ENCODE measurements around the gene SPTLC2.

DNA sequence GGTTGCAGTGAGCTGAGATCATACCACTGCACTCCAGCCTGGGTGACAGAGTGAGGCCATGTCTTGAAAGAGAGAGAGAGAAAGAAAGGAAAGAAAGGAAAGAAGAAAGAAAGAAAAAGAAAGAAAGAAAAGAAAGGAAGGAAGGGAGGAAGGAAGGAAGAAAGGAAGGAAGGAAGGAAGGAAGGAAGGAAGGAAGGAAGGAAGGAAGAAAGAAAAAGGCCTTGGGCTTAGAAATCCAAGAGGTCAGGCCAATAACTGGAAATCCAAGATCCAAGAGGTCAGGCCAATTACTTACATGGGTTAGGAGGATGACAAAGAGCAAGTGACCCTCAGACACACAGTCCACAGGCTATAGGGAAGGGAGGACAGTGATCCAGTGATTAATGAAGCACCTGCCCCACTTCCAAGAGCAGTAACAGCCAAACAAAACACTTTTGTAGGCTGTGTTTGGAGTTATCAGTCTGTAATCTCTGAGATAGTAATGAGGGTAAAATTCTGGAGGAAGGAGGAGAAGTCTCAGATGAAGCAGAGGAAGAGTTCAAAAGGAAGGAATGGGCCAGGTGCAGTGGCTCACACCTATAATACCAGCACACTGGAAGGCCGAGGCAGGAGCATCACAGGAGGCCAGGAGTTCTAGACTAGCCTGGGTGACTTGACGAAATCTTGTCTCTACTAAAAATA is 32.2 kb upstream of the SPTLC2 start:
- TF ChIP-seq, protein P1, sequence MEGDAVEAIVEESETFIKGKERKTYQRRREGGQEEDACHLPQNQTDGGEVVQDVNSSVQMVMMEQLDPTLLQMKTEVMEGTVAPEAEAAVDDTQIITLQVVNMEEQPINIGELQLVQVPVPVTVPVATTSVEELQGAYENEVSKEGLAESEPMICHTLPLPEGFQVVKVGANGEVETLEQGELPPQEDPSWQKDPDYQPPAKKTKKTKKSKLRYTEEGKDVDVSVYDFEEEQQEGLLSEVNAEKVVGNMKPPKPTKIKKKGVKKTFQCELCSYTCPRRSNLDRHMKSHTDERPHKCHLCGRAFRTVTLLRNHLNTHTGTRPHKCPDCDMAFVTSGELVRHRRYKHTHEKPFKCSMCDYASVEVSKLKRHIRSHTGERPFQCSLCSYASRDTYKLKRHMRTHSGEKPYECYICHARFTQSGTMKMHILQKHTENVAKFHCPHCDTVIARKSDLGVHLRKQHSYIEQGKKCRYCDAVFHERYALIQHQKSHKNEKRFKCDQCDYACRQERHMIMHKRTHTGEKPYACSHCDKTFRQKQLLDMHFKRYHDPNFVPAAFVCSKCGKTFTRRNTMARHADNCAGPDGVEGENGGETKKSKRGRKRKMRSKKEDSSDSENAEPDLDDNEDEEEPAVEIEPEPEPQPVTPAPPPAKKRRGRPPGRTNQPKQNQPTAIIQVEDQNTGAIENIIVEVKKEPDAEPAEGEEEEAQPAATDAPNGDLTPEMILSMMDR (IDR thresholded peaks at IDR 0.05 in 8 of 11, conservative IDR thresholded peaks at IDR 0.05 in 3 of 11) = no peak
- TF ChIP-seq POLR2AphosphoS5 (IDR thresholded peaks at IDR 0.05) (no peak), POLR2A (IDR thresholded peaks at IDR 0.05) (no peak)

Data from spleen (tissue), 7 donors.